HepG2 (cell line): ENCODE data around the gene ITIH3. TPM values are rescaled to one million over a fixed set of nuclear protein-coding genes. Genes with fewer than 3 reads are reported as not detected.

ENCODE experiments used
- ATAC-seq: fragments of 200-7000 bp; cut with Tn5 transposase; 3 replicates; pipeline ENCODE4 v1.9.1; 2020; ENCODE audit warnings: mild to moderate bottlenecking, moderate library complexity
- BruUV-seq: library from RNA; stranded (reverse); fragments of 400-500 nt; replicated peaks from 2 replicates; lab custom pipeline; 2021; lab: Mats Ljungman, UMichigan
- CTCF ChIA-PET: fragments of 300-600 bp; formaldehyde crosslinking; extraction: SDS; loops from one replicate; lab custom pipeline; 2021; ENCODE audit warnings: low total read pairs, inconsistent platforms, low intra/inter-chr PET ratio; lab: Yijun Ruan, JAX
- POLR2A ChIA-PET: fragments of 350-600 bp; sonication (Branson Sonifier 250); formaldehyde crosslinking; loops from one replicate; lab custom pipeline; 2020; ENCODE audit warnings: antibody characterized with exemption, inconsistent platforms; lab: Yijun Ruan, JAX
- DNase-seq: peaks from one replicate; pipeline ENCODE4 v3.0.0-alpha.2; 2015; ENCODE audit warnings: low spot score
- FAIRE-seq: peaks from 3 replicates; lab custom pipeline; 2011; peaks lifted over from hg19 to GRCh38; lab: Jason Lieb, UNC
- H2AFZ ChIP-seq: one replicate; pipeline ENCODE4 v1.6.1; 2011; ENCODE audit warnings: low read length, inconsistent platforms
- H3K27ac ChIP-seq: fragments of 300-600 bp; 3 replicates; pipeline ENCODE4 v1.8.0; 2011; ENCODE audit warnings: mixed run types, mild to moderate bottlenecking, mixed read lengths, low read length, inconsistent platforms; ENCODE audit not compliant: insufficient read depth; ENCODE audit errors: extremely low read length
- H3K27me3 ChIP-seq, 2 experiments: fragments of 200-600 bp in 1 of 2; 2 replicates in 1 of 2; 3 replicates in 1 of 2; pipeline versions ENCODE4 v1.6.0 to v1.8.0; 2011; ENCODE audit warnings: low read length in 2 of 2, mild to moderate bottlenecking in 2 of 2, moderate library complexity in 2 of 2, inconsistent platforms in 1 of 2; ENCODE audit not compliant: insufficient read depth in 2 of 2, control insufficient read depth in 1 of 2
- H3K36me3 ChIP-seq, 2 experiments: fragments of 200-600 bp in 1 of 2; replicated peaks in 1 of 2; 2 replicates in 1 of 2; 3 replicates in 1 of 2; pipeline versions ENCODE4 v1.5.1 to v1.8.0; 2011; ENCODE audit warnings: low read length in 2 of 2, inconsistent platforms in 1 of 2; ENCODE audit not compliant: insufficient read depth in 2 of 2, control insufficient read depth in 1 of 2
- H3K4me1 ChIP-seq: 2 replicates; pipeline ENCODE4 v1.5.1; 2012; ENCODE audit warnings: low read length, inconsistent platforms; ENCODE audit not compliant: insufficient read depth
- H3K4me2 ChIP-seq: 2 replicates; pipeline ENCODE4 v1.6.0; 2011; ENCODE audit warnings: low read depth, low read length, inconsistent platforms
- H3K4me3 ChIP-seq, 3 experiments: fragments of 200-600 bp in 1 of 3; sonication (generic), shearing (Covaris generic) in 1 of 3; replicated peaks in 1 of 3; 2 replicates each; pipeline ENCODE4 v1.5.1; 2011 to 2016; ENCODE audit warnings: low read length in 3 of 3, inconsistent platforms in 2 of 3, low read depth in 2 of 3, mild to moderate bottlenecking in 2 of 3, control low read depth in 1 of 3, mixed read lengths in 1 of 3; ENCODE audit not compliant: insufficient read depth in 1 of 3
- H3K79me2 ChIP-seq: one replicate; pipeline ENCODE4 v1.6.1; 2011; ENCODE audit warnings: low read length, inconsistent platforms; ENCODE audit not compliant: insufficient read depth
- H3K9ac ChIP-seq: 2 replicates; pipeline ENCODE4 v1.6.0; 2011; ENCODE audit warnings: mild to moderate bottlenecking, low read depth, low read length, inconsistent platforms; ENCODE audit not compliant: insufficient read depth
- H3K9me3 ChIP-seq: 2 replicates; pipeline ENCODE4 v1.5.1; 2012; ENCODE audit warnings: mild to moderate bottlenecking, low read length
- H4K20me1 ChIP-seq: 2 replicates; pipeline ENCODE4 v1.6.0; 2011; ENCODE audit warnings: inconsistent platforms, mild to moderate bottlenecking, low read length, moderate library complexity; ENCODE audit not compliant: insufficient read depth
- CBX1 ChIP-seq: IDR thresholded peaks from one replicate; pipeline ENCODE4 v1.6.1; 2016; ENCODE audit warnings: antibody characterized with exemption, low read depth
- KLF15 ChIP-seq: sonication (generic); formaldehyde crosslinking; IDR thresholded peaks from 2 replicates; pipeline ENCODE4 v1.8.1; 2023; ENCODE audit warnings: borderline replicate concordance, mild to moderate bottlenecking, inconsistent platforms, missing genetic modification reagents, mixed read lengths
- ZNF296 ChIP-seq: sonication (generic); formaldehyde crosslinking; conservative IDR thresholded peaks from 2 replicates; pipeline ENCODE4 v1.5.0; 2020; ENCODE audit warnings: mild to moderate bottlenecking, missing genetic modification reagents
- ZNF607 ChIP-seq: sonication (generic); formaldehyde crosslinking; IDR thresholded peaks from 2 replicates; pipeline ENCODE4 v1.5.1; 2020; ENCODE audit warnings: missing genetic modification reagents, mild to moderate bottlenecking, borderline replicate concordance
- WGBS: methylation state at CpG from one replicate; pipeline ENCODE4 v1.1.6; 2017; ENCODE audit warnings: low lambda C conversion rate; 5-methylcytosine and 5-hydroxymethylcytosine counted together
- in situ Hi-C: cut with HindIII; loops from 2 replicates; pipeline ENCODE4 v1.10.0; 2017; ENCODE audit warnings: low pct_unique_long_range_greater_than_20kb; ENCODE audit not compliant: extremely low pct_ligation_motif_present
- intact Hi-C: fragments of 100-400 bp; cut with micrococcal nuclease; formaldehyde crosslinking; loops from one replicate; pipeline ENCODE4 v1.10.0; 2022; ENCODE audit not compliant: unreplicated experiment
- polyA plus RNA-seq, 8 experiments: library from polyadenylated mRNA; depleted of rRNA in 3 of 8; stranded (reverse) in 7 of 8; unstranded in 1 of 8; fragments of >200 nt; fragmentation: Illumina TruSeq in 4 of 8; extraction: Trizol in 4 of 8; gene quantifications; 2 replicates each; pipeline versions ENCODE4 v1.2.1 to v1.2.3, GENCODE V29; 2011 to 2016; ENCODE audit warnings: low read depth in 4 of 8, missing spikeins in 1 of 8, mixed read lengths in 1 of 8; ENCODE audit not compliant: insufficient read depth in 1 of 8
- total RNA-seq, 5 experiments: library from RNA; depleted of rRNA; stranded (reverse); fragments of >200 nt; fragmentation: Illumina TruSeq; extraction: Trizol; gene quantifications; 2 replicates each; pipeline ENCODE4 v1.2.3, GENCODE V29; 2016; ENCODE audit warnings: low read depth in 1 of 5
- TF ChIP-seq, protein P1 (sequence below): sonication (generic); formaldehyde crosslinking; IDR thresholded peaks from 2 replicates; pipeline ENCODE4 v1.4.0; 2020; ENCODE audit warnings: missing genetic modification reagents, borderline replicate concordance
- TF ChIP-seq, protein P2 (sequence below): sonication (generic); formaldehyde crosslinking; IDR thresholded peaks from 2 replicates; pipeline ENCODE4 v1.5.0; 2020; ENCODE audit warnings: missing genetic modification reagents, mild to moderate bottlenecking, borderline replicate concordance
- TF ChIP-seq, protein P3 (sequence below): sonication (generic); formaldehyde crosslinking; IDR thresholded peaks from 2 replicates; pipeline ENCODE4 v1.8.0; 2022; ENCODE audit warnings: missing genetic modification reagents, low read depth, mild to moderate bottlenecking, borderline replicate concordance
- TF ChIP-seq, protein P4 (sequence below): sonication (generic); formaldehyde crosslinking; IDR thresholded peaks from 2 replicates; pipeline ENCODE4 v1.4.0; 2020; ENCODE audit warnings: missing genetic modification reagents

The ITIH3 gene
- total and polyA plus RNA-seq, 2 of the 13 experiments (the other 11 are each of a cell fraction or from before 2014, with no cell fraction given): 105 to 632 TPM

DNA sequence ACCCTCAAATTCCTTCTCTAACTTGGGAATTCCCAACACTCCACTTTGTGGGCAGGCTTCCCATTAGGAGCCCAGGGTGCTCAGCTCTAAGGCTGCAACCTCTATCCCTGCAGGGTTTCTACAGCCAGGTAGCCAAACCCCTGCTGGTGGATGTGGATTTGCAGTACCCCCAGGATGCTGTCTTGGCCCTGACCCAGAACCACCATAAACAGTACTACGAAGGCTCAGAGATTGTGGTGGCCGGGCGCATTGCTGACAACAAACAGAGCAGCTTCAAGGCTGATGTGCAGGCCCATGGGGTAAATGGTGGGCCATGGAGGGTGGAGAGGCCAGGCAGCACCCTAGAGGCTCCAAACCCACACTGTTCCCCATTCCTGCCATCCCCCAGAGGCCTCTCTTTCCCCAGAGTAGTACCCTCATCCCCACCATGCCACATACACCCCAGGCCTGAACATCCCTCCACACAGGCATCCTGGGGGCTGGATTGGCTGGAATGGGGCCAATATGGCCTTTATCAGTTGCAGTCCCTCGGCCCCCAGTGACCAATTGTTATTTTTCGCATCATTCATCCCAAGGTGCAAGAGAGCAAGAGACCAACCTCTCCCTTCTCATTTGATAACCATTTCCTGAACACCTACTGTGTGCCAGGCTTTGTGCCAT is 9.5 kb upstream of the ITIH3 start:
- CTCF ChIA-PET: no interaction called here
- H3K27ac ChIP-seq: no peak overlapping the region
- H3K4me1 ChIP-seq: peaks cover 84% of the 10 kb centered on the region

More for the DNA sequence above, 9.5 kb upstream of the ITIH3 start:
- in situ Hi-C loops: no loop called here
- Histone ChIP-seq H3K36me3 (no peaks in the 10 kb centered on the region), H3K9ac (no peak overlapping the region), H3K79me2 (no peaks in the 10 kb centered on the region), H4K20me1 (no peaks in the 10 kb centered on the region), H3K27me3 (no peaks in the 10 kb centered on the region), H3K4me2 (no peak overlapping the region), H3K9me3 (no peaks in the 10 kb centered on the region), H3K4me3 (no peak overlapping the region), H2AFZ (no peak overlapping the region)
- 73% methylated on average over 3 of the region's 5 CpGs for WGBS
- ATAC-seq: no peak
- no peak for FAIRE-seq
- POLR2A ChIA-PET: interaction anchor here (4.0 to 18.4 kb wide), 2 partner anchors 10 to 11 kb away, joined by 60 to 466 read pairs; partner anchors contain the start of genes ITIH1 and ITIH3
- DNase-seq: no peak
- no TSS peak for BruUV-seq
- intact Hi-C loops: no loop called here
- TF ChIP-seq, protein P1, sequence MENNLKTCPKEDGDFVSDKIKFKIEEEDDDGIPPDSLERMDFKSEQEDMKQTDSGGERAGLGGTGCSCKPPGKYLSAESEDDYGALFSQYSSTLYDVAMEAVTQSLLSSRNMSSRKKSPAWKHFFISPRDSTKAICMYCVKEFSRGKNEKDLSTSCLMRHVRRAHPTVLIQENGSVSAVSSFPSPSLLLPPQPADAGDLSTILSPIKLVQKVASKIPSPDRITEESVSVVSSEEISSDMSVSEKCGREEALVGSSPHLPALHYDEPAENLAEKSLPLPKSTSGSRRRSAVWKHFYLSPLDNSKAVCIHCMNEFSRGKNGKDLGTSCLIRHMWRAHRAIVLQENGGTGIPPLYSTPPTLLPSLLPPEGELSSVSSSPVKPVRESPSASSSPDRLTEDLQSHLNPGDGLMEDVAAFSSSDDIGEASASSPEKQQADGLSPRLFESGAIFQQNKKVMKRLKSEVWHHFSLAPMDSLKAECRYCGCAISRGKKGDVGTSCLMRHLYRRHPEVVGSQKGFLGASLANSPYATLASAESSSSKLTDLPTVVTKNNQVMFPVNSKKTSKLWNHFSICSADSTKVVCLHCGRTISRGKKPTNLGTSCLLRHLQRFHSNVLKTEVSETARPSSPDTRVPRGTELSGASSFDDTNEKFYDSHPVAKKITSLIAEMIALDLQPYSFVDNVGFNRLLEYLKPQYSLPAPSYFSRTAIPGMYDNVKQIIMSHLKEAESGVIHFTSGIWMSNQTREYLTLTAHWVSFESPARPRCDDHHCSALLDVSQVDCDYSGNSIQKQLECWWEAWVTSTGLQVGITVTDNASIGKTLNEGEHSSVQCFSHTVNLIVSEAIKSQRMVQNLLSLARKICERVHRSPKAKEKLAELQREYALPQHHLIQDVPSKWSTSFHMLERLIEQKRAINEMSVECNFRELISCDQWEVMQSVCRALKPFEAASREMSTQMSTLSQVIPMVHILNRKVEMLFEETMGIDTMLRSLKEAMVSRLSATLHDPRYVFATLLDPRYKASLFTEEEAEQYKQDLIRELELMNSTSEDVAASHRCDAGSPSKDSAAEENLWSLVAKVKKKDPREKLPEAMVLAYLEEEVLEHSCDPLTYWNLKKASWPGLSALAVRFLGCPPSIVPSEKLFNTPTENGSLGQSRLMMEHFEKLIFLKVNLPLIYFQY (CRISPR knock-in tag): no peak
- TF ChIP-seq, protein P2, sequence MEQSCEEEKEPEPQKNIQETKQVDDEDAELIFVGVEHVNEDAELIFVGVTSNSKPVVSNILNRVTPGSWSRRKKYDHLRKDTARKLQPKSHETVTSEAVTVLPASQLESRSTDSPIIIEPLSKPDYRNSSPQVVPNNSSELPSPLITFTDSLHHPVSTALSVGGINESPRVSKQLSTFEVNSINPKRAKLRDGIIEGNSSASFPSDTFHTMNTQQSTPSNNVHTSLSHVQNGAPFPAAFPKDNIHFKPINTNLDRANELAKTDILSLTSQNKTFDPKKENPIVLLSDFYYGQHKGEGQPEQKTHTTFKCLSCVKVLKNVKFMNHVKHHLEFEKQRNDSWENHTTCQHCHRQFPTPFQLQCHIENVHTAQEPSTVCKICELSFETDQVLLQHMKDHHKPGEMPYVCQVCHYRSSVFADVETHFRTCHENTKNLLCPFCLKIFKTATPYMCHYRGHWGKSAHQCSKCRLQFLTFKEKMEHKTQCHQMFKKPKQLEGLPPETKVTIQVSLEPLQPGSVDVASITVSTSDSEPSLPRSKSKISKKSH (CRISPR knock-in tag): no peak
- TF ChIP-seq, protein P3, sequence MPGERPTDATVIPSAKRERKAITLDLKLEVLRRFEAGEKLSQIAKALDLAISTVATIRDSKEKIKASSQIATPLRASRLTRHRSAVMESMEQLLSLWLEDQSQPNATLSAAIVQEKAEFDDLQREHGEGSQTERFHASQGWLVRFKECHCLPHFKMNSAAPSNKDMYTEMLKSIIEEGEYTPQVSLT (CRISPR knock-in tag): no peak
- TF ChIP-seq ZNF607 (CRISPR knock-in tag) (no peak), ZNF296 (CRISPR knock-in tag) (no peak), KLF15 (CRISPR knock-in tag) (no peak), CBX1 (no peak)
- TF ChIP-seq, protein P4, sequence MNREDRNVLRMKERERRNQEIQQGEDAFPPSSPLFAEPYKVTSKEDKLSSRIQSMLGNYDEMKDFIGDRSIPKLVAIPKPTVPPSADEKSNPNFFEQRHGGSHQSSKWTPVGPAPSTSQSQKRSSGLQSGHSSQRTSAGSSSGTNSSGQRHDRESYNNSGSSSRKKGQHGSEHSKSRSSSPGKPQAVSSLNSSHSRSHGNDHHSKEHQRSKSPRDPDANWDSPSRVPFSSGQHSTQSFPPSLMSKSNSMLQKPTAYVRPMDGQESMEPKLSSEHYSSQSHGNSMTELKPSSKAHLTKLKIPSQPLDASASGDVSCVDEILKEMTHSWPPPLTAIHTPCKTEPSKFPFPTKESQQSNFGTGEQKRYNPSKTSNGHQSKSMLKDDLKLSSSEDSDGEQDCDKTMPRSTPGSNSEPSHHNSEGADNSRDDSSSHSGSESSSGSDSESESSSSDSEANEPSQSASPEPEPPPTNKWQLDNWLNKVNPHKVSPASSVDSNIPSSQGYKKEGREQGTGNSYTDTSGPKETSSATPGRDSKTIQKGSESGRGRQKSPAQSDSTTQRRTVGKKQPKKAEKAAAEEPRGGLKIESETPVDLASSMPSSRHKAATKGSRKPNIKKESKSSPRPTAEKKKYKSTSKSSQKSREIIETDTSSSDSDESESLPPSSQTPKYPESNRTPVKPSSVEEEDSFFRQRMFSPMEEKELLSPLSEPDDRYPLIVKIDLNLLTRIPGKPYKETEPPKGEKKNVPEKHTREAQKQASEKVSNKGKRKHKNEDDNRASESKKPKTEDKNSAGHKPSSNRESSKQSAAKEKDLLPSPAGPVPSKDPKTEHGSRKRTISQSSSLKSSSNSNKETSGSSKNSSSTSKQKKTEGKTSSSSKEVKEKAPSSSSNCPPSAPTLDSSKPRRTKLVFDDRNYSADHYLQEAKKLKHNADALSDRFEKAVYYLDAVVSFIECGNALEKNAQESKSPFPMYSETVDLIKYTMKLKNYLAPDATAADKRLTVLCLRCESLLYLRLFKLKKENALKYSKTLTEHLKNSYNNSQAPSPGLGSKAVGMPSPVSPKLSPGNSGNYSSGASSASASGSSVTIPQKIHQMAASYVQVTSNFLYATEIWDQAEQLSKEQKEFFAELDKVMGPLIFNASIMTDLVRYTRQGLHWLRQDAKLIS (CRISPR knock-in tag): no peak
